ENCODE data around the gene SPRY1.
A peak's percentile ranks its signal among the peaks of the same experiment; 100 is the strongest.

Gene SPRY1

DNA sequence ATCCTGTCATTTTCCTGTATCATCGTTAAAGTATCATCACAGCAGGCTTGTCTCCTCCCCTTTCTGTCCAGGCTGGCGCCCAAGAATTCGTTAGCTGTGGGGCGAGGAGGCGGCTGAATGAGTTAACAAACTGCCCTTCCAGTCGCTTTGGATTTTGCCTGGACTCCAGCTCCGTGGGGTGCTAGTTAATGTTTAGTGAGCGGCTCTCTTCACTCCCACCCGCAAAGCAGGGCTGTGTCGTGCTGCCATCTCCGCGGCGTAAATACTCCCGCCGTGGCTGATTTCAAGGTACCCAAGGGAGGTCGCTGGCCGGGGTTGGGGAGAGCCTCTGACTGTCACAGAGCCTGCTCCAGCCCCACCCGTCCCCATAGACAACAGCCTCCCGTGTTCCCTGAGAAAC is 44.9 kb upstream of the SPRY1 start:
- H3K4me3 ChIP-seq (ENCODE audit: low read depth, low read length): no peak overlapping the region
- TF ChIP-seq, protein P1, sequence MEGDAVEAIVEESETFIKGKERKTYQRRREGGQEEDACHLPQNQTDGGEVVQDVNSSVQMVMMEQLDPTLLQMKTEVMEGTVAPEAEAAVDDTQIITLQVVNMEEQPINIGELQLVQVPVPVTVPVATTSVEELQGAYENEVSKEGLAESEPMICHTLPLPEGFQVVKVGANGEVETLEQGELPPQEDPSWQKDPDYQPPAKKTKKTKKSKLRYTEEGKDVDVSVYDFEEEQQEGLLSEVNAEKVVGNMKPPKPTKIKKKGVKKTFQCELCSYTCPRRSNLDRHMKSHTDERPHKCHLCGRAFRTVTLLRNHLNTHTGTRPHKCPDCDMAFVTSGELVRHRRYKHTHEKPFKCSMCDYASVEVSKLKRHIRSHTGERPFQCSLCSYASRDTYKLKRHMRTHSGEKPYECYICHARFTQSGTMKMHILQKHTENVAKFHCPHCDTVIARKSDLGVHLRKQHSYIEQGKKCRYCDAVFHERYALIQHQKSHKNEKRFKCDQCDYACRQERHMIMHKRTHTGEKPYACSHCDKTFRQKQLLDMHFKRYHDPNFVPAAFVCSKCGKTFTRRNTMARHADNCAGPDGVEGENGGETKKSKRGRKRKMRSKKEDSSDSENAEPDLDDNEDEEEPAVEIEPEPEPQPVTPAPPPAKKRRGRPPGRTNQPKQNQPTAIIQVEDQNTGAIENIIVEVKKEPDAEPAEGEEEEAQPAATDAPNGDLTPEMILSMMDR (IDR thresholded peaks at IDR 0.05; ENCODE audit: insufficient read depth, low read length, missing control alignments): no peak
- no peak for DNase-seq (ENCODE audit: low read depth, low spot score)
- ChIA-PET POLR2A (no interaction called here), CTCF (interaction anchor here (1.5 kb wide), 1 partner anchor 11 kb away, joined by 3 read pairs; no protein-coding TSS in a partner anchor)

DNA sequence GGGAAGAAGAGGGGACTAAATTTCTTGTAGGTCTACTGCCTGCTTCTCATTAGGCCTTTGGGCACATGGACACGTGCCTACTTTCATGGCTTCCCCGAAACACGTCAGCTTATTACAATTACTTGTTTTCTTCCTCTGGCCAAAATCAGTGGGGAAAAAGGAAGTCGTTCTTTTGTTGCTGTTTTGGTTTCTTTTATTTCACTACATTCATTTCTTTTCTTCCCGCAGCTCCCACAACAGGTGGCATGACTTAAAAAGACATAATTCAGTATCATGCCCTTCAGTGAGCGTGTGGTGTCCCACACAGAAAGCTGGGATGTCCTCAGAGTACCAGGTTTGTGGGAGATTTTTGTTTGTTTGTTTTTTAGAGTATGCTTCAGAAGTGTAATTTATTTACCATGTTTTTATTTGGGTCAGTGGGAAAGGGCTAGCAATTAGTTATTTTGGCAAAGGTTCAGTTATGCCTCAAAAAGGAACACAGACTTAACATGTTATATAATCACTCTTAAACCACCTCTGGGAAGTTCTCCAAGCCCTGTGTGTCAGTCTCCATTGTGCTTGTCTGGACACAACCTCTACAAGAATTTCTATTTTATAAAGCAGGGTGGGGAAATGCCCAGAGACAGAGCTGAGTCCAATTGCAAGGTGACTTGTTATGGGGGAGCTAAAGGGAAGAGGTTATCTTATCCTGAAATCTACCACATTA is 44.2 kb upstream of the SPRY1 start:
- CTCF ChIA-PET: interaction anchor here (1.5 kb wide), 1 partner anchor 10 kb away, joined by 3 read pairs; no protein-coding TSS in a partner anchor
- TF ChIP-seq, protein P1 (IDR thresholded peaks at IDR 0.05; ENCODE audit: insufficient read depth, low read length, missing control alignments): no peak
- peak; percentile 5 for DNase-seq (ENCODE audit: low read depth, low spot score)
- POLR2A ChIA-PET: no interaction called here
- H3K4me3 ChIP-seq (ENCODE audit: low read depth, low read length): no peak overlapping the region

- H3K4me3 ChIP-seq (ENCODE audit: low read depth, low read length): no peak overlapping the region
- POLR2A ChIA-PET: no interaction called here
- DNase-seq (ENCODE audit: low read depth, low spot score): no peak
- CTCF ChIA-PET: interaction anchor here (1.5 kb wide), 1 partner anchor 9 kb away, joined by 3 read pairs; no protein-coding TSS in a partner anchor
- TF ChIP-seq, protein P1 (IDR thresholded peaks at IDR 0.05; ENCODE audit: insufficient read depth, low read length, missing control alignments): no peak
Measured at GRCh38 chr4:123352966-123353365, 43.6 kb upstream of the SPRY1 start.

DNA sequence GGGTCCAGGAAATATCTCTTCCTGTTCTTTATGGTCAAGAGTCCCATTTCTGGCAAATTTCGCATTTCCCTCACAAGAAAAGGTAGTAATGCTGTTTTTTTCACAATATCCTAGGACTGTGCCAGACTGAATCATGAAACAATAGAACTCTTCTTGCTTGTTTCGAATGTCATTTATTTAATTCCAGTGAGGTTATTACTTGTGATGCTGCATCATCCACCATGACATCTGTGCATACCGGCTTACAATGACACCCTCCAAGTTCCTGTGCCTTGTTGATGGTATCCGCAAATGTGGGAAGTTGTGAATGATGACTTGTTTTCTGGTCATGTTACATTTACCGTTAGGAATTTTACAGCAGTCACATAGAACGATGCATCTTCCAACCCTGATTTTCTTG is 42.9 kb upstream of the SPRY1 start:
- TF ChIP-seq, protein P1 (IDR thresholded peaks at IDR 0.05; ENCODE audit: insufficient read depth, low read length, missing control alignments): no peak
- POLR2A ChIA-PET: no interaction called here
- DNase-seq (ENCODE audit: low read depth, low spot score): no peak
- no peak overlapping the region for H3K4me3 ChIP-seq (ENCODE audit: low read depth, low read length)
- CTCF ChIA-PET: no interaction called here

- H3K4me3 ChIP-seq (ENCODE audit: low read depth, low read length): no peak overlapping the region
- no peak for DNase-seq (ENCODE audit: low read depth, low spot score)
- TF ChIP-seq, protein P1 (IDR thresholded peaks at IDR 0.05; ENCODE audit: insufficient read depth, low read length, missing control alignments): no peak
- CTCF ChIA-PET: no interaction called here
- POLR2A ChIA-PET: no interaction called here
Measured at GRCh38 chr4:123354701-123355100, 41.9 kb upstream of the SPRY1 start.

GRCh38 chr4:123356921-123357320 is 39.7 kb upstream of the SPRY1 start:
- DNase-seq (ENCODE audit: low read depth, low spot score): no peak
- TF ChIP-seq, protein P1 (IDR thresholded peaks at IDR 0.05; ENCODE audit: insufficient read depth, low read length, missing control alignments): no peak
- ChIA-PET CTCF (no interaction called here), POLR2A (no interaction called here)
- H3K4me3 ChIP-seq (ENCODE audit: low read depth, low read length): no peak overlapping the region
